Mesendoderm (in vitro differentiated cells): Measurements from ENCODE around the gene TNFRSF18.

Source experiments
- DNase-seq: peaks from one replicate; pipeline ENCODE4 v3.0.0; 2013
- H2AK5ac ChIP-seq: 2 replicates; pipeline ENCODE4 v1.6.1; 2013; ENCODE audit warnings: low read length, inconsistent platforms
- H2BK120ac ChIP-seq: 2 replicates; pipeline ENCODE4 v1.6.1; 2013; ENCODE audit warnings: low read depth, mild to moderate bottlenecking, low read length, moderate library complexity, mixed read lengths
- H2BK15ac ChIP-seq: replicated peaks from 2 replicates; pipeline ENCODE4 v1.6.1; 2013; ENCODE audit warnings: low read depth, mild to moderate bottlenecking, moderate library complexity
- H2BK5ac ChIP-seq: 2 replicates; pipeline ENCODE4 v1.6.1; 2013; ENCODE audit warnings: low read length, inconsistent platforms
- H3K18ac ChIP-seq: 2 replicates; pipeline ENCODE4 v1.6.1; 2013; ENCODE audit warnings: mild to moderate bottlenecking, low read length, mixed read lengths
- H3K23ac ChIP-seq: one replicate; pipeline ENCODE4 v1.6.1; 2013; ENCODE audit warnings: low read length
- H3K27ac ChIP-seq: 2 replicates; pipeline ENCODE4 v1.5.1; 2013; ENCODE audit warnings: low read depth, mild to moderate bottlenecking, inconsistent platforms, low read length, moderate library complexity
- H3K27me3 ChIP-seq: 2 replicates; pipeline ENCODE4 v1.6.1; 2013; ENCODE audit warnings: low read length, control low read depth, mild to moderate bottlenecking, inconsistent platforms; ENCODE audit not compliant: insufficient read depth, poor library complexity
- H3K36me3 ChIP-seq: 2 replicates; pipeline ENCODE4 v1.6.1; 2013; ENCODE audit warnings: low read length, inconsistent platforms; ENCODE audit not compliant: control insufficient read depth, insufficient read depth
- H3K4ac ChIP-seq: one replicate; pipeline ENCODE4 v1.6.1; 2013; ENCODE audit warnings: low read depth, mild to moderate bottlenecking, low read length, moderate library complexity
- H3K4me1 ChIP-seq: 2 replicates; pipeline ENCODE4 v1.6.1; 2013; ENCODE audit warnings: low read depth, low read length, inconsistent platforms; ENCODE audit not compliant: control insufficient read depth
- H3K4me2 ChIP-seq: 2 replicates; pipeline ENCODE4 v1.6.1; 2013; ENCODE audit warnings: low read length
- H3K4me3 ChIP-seq: 2 replicates; pipeline ENCODE4 v1.5.1; 2013; ENCODE audit warnings: mild to moderate bottlenecking, low read length
- H3K56ac ChIP-seq: one replicate; pipeline ENCODE4 v1.6.1; 2013; ENCODE audit warnings: low read length
- H3K79me1 ChIP-seq: 2 replicates; pipeline ENCODE4 v1.6.1; 2013; ENCODE audit warnings: low read length, inconsistent platforms
- H3K79me2 ChIP-seq: 2 replicates; pipeline ENCODE4 v1.6.1; 2013; ENCODE audit warnings: mild to moderate bottlenecking, low read length; ENCODE audit not compliant: control insufficient read depth, insufficient read depth
- H3K9ac ChIP-seq: 2 replicates; pipeline ENCODE4 v1.6.1; 2013; ENCODE audit warnings: low read length, inconsistent platforms
- H4K5ac ChIP-seq: one replicate; pipeline ENCODE4 v1.6.1; 2013; ENCODE audit warnings: low read length
- H4K8ac ChIP-seq: one replicate; pipeline ENCODE4 v1.6.1; 2013; ENCODE audit warnings: low read depth, mild to moderate bottlenecking, control low read depth, low read length, moderate library complexity
- WGBS: extraction: QIAGEN DNeasy Blood & Tissue Kit; methylation state at CpG from one replicate; pipeline ENCODE4 v1.1.7; 2013; ENCODE audit warnings: low lambda C conversion rate, missing lambda C conversion rate; ENCODE audit not compliant: insufficient coverage; ENCODE audit errors: extremely low coverage; 5-methylcytosine and 5-hydroxymethylcytosine counted together

The TNFRSF18 gene

DNA sequence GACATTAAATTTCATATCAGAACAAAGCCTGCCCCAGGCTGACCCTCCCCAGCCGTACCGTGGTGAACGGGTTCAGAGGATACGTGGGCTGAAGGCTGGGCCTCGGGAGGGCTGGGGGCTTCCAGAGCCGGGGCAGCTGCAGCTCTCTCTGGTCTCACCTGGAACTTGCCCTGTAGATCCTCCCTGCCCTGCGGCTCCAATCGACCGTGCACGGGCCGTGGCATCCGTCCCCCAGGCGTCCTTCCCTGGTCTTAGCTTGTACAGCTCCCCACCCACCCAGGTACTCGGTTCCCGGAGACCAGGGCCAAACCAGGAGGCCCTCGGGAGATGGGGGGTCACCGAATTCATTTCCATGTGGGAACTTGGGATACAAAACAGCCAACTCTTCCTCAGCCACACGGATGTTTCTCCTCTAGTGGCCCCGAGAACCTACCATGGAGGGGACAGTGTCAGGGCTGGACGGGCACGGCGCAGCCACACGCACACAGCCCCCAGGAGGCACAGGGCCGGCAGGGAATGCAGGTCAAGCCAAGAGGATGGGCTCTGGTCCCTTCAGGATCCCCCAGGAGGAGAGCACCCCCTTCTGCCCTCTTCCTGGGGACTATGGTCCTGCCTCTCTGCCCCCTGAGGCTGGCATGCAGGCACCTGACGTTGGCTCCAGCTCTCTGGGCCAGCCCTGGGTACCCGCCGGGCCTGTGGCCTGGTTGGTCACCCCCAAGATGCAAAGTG, 28.8 kb upstream of the TNFRSF18 start:
- Histone ChIP-seq H3K9ac (no peak overlapping the region), H2BK15ac (no peak overlapping the region), H2AK5ac (no peak overlapping the region), H3K4me1 (peaks cover 7% of the 10 kb centered on the region), H3K23ac (no peak overlapping the region), H4K8ac (no peak overlapping the region), H3K36me3 (no peaks in the 10 kb centered on the region), H3K27ac (no peak overlapping the region), H3K4me3 (no peak overlapping the region), H3K4me2 (no peak overlapping the region), H3K18ac (no peak overlapping the region), H4K5ac (no peak overlapping the region), H2BK5ac (no peak overlapping the region), H3K4ac (no peak overlapping the region), H3K79me2 (peaks cover 22% of the 10 kb centered on the region), H3K56ac (no peak overlapping the region), H3K27me3 (no peaks in the 10 kb centered on the region), H2BK120ac (no peak overlapping the region), H3K79me1 (peaks cover 23% of the 10 kb centered on the region)
- no peak for DNase-seq
- no CpG with 5 or more reads among the region's 27 CpGs for WGBS

DNA sequence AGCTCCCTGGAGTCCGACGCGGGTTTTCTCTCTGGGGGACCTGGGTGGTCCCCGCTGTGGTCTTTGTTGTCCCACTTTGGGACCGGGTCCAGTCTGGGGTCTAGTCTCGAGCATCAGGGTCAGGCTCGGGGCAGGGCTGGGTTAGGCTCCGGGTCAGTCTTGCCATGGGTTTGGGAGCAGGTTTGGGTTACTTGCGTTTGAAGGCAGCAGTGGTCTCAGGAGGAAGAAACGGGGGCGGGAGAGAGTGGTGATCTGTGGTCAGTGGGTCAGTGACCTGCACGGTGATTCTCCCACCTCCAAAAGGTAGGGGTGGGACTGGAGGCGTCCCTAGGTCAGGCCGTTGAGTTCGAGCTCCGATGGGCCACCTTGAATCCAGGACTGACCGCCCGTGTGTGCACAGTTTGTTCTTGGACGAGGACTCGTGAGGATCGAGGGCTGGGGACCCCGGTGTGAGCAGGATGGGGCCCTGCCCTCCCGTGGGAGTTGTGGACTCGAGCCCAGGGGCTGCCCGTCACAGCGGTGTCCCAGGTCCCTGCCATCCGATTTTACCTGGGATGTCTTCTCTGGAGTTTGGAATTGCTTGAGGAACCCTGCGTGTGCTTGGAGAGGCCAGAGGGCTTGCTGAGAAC, 27.9 kb upstream of the TNFRSF18 start:
- H2BK120ac ChIP-seq: no peak overlapping the region
- H2BK15ac ChIP-seq: no peak overlapping the region
- peaks cover 28% of the 10 kb centered on the region for H3K79me1 ChIP-seq
- no peak overlapping the region for H2AK5ac ChIP-seq
- no peak overlapping the region for H3K4me3 ChIP-seq
- no peak overlapping the region for H2BK5ac ChIP-seq
- H3K4me1 ChIP-seq: peaks cover 7% of the 10 kb centered on the region
- no peak overlapping the region for H3K4me2 ChIP-seq
- H3K18ac ChIP-seq: no peak overlapping the region
- no peak overlapping the region for H3K27ac ChIP-seq
- no CpG with 5 or more reads among the region's 28 CpGs for WGBS
- H3K9ac ChIP-seq: no peak overlapping the region
- H3K4ac ChIP-seq: no peak overlapping the region
- H3K79me2 ChIP-seq: peaks cover 30% of the 10 kb centered on the region
- no peak overlapping the region for H3K56ac ChIP-seq
- H3K27me3 ChIP-seq: no peaks in the 10 kb centered on the region
- H3K23ac ChIP-seq: no peak overlapping the region
- no peak overlapping the region for H4K8ac ChIP-seq
- H3K36me3 ChIP-seq: no peaks in the 10 kb centered on the region
- no peak for DNase-seq
- no peak overlapping the region for H4K5ac ChIP-seq

DNA sequence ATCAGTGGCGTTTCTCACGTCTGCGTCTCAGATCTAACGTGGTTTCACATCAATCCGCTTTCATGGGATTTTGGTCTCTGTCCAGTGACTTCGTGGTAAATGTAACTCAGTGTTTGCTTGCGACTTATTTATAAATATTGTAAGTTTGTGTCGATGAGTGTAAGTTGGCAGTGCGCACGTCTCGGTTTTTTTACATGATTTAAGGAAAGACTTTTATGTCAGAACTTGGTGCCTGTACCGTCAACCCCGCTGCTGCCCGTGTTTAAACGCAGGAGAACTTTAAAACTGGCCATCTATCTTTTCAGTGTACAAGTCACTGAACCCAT, 27.1 kb upstream of the TNFRSF18 start:
- H3K79me1 ChIP-seq: peaks cover 32% of the 10 kb centered on the region
- peaks cover 7% of the 10 kb centered on the region for H3K4me1 ChIP-seq
- no peak overlapping the region for H4K5ac ChIP-seq
- H2BK120ac ChIP-seq: no peak overlapping the region
- no peak overlapping the region for H3K4me3 ChIP-seq
- H3K79me2 ChIP-seq: peaks cover 36% of the 10 kb centered on the region
- no peak overlapping the region for H4K8ac ChIP-seq
- no peak overlapping the region for H3K23ac ChIP-seq
- H2BK5ac ChIP-seq: no peak overlapping the region
- no peaks in the 10 kb centered on the region for H3K36me3 ChIP-seq
- H3K56ac ChIP-seq: peak overlapping the region; percentile 10
- no peak for DNase-seq
- H2BK15ac ChIP-seq: no peak overlapping the region
- H3K27ac ChIP-seq: no peak overlapping the region
- no peak overlapping the region for H3K4ac ChIP-seq
- peak overlapping the region; percentile 7 for H3K4me2 ChIP-seq
- no peaks in the 10 kb centered on the region for H3K27me3 ChIP-seq
- WGBS: no CpG with 5 or more reads among the region's 15 CpGs
- H3K18ac ChIP-seq: no peak overlapping the region
- peak overlapping the region; percentile 13 for H3K9ac ChIP-seq
- no peak overlapping the region for H2AK5ac ChIP-seq

DNA sequence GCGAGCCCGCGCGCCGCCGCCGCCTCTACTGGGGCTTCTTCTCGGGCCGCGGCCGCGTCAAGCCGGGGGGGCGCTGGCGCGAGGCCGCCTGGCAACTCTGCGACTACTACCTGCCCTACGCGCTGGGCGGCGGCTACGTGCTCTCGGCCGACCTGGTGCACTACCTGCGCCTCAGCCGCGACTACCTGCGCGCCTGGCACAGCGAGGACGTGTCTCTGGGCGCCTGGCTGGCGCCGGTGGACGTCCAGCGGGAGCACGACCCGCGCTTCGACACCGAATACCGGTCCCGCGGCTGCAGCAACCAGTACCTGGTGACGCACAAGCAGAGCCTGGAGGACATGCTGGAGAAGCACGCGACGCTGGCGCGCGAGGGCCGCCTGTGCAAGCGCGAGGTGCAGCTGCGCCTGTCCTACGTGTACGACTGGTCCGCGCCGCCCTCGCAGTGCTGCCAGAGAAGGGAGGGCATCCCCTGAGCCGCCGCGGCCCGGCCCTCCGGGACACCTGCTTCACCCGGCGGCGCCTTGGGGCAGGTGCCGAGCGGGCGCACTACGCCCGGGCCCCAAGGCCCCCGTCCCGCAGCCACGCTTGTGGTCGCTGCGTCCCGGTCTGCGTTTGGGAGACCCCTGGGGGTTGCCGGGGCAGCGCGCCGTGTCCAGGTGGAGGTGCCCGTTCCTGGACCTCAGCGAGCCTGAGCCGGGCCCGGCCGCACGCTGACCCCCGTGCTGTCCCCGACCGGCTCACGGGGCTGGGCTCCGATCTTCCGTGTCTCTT, 26.6 kb upstream of the TNFRSF18 start:
- DNase-seq: no peak
- Histone ChIP-seq H3K4me2 (peak overlapping the region; percentile 48), H3K9ac (peak overlapping the region; percentile 27), H3K79me1 (peaks cover 32% of the 10 kb centered on the region), H3K18ac (no peak overlapping the region), H2AK5ac (peak overlapping the region; percentile 78), H2BK5ac (no peak overlapping the region), H4K8ac (no peak overlapping the region), H4K5ac (no peak overlapping the region), H3K4me3 (no peak overlapping the region), H2BK15ac (no peak overlapping the region), H3K27ac (no peak overlapping the region), H3K23ac (no peak overlapping the region), H3K4ac (peak overlapping the region; percentile 81), H3K36me3 (no peaks in the 10 kb centered on the region), H3K27me3 (no peaks in the 10 kb centered on the region), H3K79me2 (peaks cover 36% of the 10 kb centered on the region), H3K56ac (peak overlapping the region; percentile 64), H3K4me1 (peaks cover 7% of the 10 kb centered on the region), H2BK120ac (no peak overlapping the region)
- no CpG with 5 or more reads among the region's 98 CpGs for WGBS

DNA sequence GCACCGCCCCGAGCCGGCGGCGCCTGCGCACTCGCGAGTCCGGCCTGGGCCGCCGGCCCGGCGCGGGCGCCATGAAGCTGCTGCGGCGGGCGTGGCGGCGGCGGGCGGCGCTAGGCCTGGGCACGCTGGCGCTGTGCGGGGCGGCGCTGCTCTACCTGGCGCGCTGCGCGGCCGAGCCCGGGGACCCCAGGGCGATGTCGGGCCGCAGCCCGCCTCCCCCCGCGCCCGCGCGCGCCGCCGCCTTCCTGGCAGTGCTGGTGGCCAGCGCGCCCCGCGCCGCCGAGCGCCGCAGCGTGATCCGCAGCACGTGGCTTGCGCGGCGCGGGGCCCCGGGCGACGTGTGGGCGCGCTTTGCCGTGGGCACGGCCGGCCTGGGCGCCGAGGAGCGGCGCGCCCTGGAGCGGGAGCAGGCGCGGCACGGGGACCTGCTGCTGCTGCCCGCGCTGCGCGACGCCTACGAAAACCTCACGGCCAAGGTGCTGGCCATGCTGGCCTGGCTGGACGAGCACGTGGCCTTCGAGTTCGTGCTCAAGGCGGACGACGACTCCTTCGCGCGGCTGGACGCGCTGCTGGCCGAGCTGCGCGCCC, 25.9 kb upstream of the TNFRSF18 start, which contains the start of gene B3GALT6:
Gene B3GALT6, plus strand, starts transcription at position 30 of the 588 bp plus-strand sequence. Its CDS starts 42 bp downstream, at position 72.
- no peak within 1 kb of the TSS for H4K5ac ChIP-seq
- peak within 1 kb of the TSS; percentile 93 for H4K8ac ChIP-seq
- no peak for DNase-seq
- peaks cover 7% of the 10 kb centered on the region for H3K4me1 ChIP-seq
- peak within 1 kb of the TSS; percentile 97 for H3K56ac ChIP-seq
- H3K23ac ChIP-seq: peak within 1 kb of the TSS; percentile 66
- no CpG with 5 or more reads among the region's 100 CpGs for WGBS
- peak within 1 kb of the TSS; percentile 69 for H2BK5ac ChIP-seq
- peak within 1 kb of the TSS; percentile 81 for H3K4ac ChIP-seq
- H3K79me2 ChIP-seq: peaks cover 40% of the 10 kb centered on the region
- peak within 1 kb of the TSS; percentile 16 for H2BK120ac ChIP-seq
- H3K27me3 ChIP-seq: no peaks in the 10 kb centered on the region
- H3K9ac ChIP-seq: peak within 1 kb of the TSS; percentile 94
- H3K18ac ChIP-seq: peak within 1 kb of the TSS; percentile 47
- H3K79me1 ChIP-seq: peaks cover 35% of the 10 kb centered on the region
- H2AK5ac ChIP-seq: peak within 1 kb of the TSS; percentile 97
- H3K36me3 ChIP-seq: no peaks in the 10 kb centered on the region
- H3K4me2 ChIP-seq: peak within 1 kb of the TSS; percentile 100
- H3K4me3 ChIP-seq: peak within 1 kb of the TSS; percentile 94
- H2BK15ac ChIP-seq: no peak within 1 kb of the TSS
- peak within 1 kb of the TSS; percentile 45 for H3K27ac ChIP-seq
